OCI-LY1 (cell line): Measurements from ENCODE around the gene LRRC74A.
"Not testable (repeated sequence)": the region's sequence is repeated elsewhere in the genome, so short reads cannot be mapped to it uniquely, and the experiment has no call there.

Source experiments
- H2AFZ ChIP-seq: fragments of 200-600 bp; sonication (generic), shearing (Covaris generic); 2 replicates; pipeline ENCODE4 v1.6.0; 2014; ENCODE audit warnings: antibody characterized with exemption, mild to moderate bottlenecking, low read length
- H3F3A ChIP-seq: fragments of 200-600 bp; sonication (generic), shearing (Covaris generic); 2 replicates; pipeline ENCODE4 v1.6.0; 2014; ENCODE audit warnings: mild to moderate bottlenecking, antibody characterized with exemption, low read length, moderate library complexity; ENCODE audit not compliant: insufficient read depth
- H3K27ac ChIP-seq: fragments of 200-600 bp; sonication (generic); 2 replicates; pipeline ENCODE4 v1.5.1; 2014; ENCODE audit warnings: low read length, mixed run types, mild to moderate bottlenecking, low read depth; ENCODE audit not compliant: poor library complexity, severe bottlenecking
- H3K27me3 ChIP-seq: fragments of 200-600 bp; sonication (generic); 2 replicates; pipeline ENCODE4 v1.6.0; 2014; ENCODE audit warnings: antibody characterized with exemption, mild to moderate bottlenecking, low read length, moderate library complexity; ENCODE audit not compliant: insufficient read depth
- H3K36me3 ChIP-seq: fragments of 200-600 bp; sonication (generic); 2 replicates; pipeline ENCODE4 v1.6.1; 2014; ENCODE audit warnings: mild to moderate bottlenecking, antibody characterized with exemption, low read length, moderate library complexity, mixed read lengths; ENCODE audit not compliant: insufficient read depth
- H3K4me1 ChIP-seq: fragments of 200-600 bp; sonication (generic); 2 replicates; pipeline ENCODE4 v1.5.1; 2014; ENCODE audit warnings: mild to moderate bottlenecking, low read length, moderate library complexity; ENCODE audit not compliant: insufficient read depth, severe bottlenecking
- H3K4me2 ChIP-seq: fragments of 200-600 bp; sonication (generic), shearing (Covaris generic); 2 replicates; pipeline ENCODE4 v1.6.1; 2014; ENCODE audit warnings: low read length
- H3K4me3 ChIP-seq: fragments of 200-600 bp; sonication (generic); 2 replicates; pipeline ENCODE4 v1.5.1; 2014; ENCODE audit warnings: low read length, low read depth, mild to moderate bottlenecking, mixed read lengths; ENCODE audit not compliant: poor library complexity, severe bottlenecking
- H3K79me2 ChIP-seq: fragments of 200-600 bp; shearing (Covaris generic); 2 replicates; pipeline ENCODE4 v1.6.1; 2016; ENCODE audit warnings: mixed run types, low read length, mixed read lengths; ENCODE audit not compliant: insufficient read depth
- H3K9ac ChIP-seq: fragments of 200-600 bp; sonication (generic), shearing (Covaris generic); 2 replicates; pipeline ENCODE4 v1.6.1; 2014; ENCODE audit warnings: mild to moderate bottlenecking, low read length, mixed read lengths
- H3K9me2 ChIP-seq: fragments of 200-600 bp; sonication (generic), shearing (Covaris generic); 2 replicates; pipeline ENCODE4 v1.6.1; 2014; ENCODE audit warnings: low read depth, mild to moderate bottlenecking, low read length, mixed read lengths
- H3K9me3 ChIP-seq: fragments of 200-600 bp; shearing (Covaris generic); 2 replicates; pipeline ENCODE4 v1.6.1; 2014; ENCODE audit warnings: low read length, mixed read lengths
- H4K20me1 ChIP-seq: fragments of 200-600 bp; sonication (generic), shearing (Covaris generic); 2 replicates; pipeline ENCODE4 v1.6.0; 2016; ENCODE audit warnings: mild to moderate bottlenecking, low read length; ENCODE audit not compliant: insufficient read depth
- CTCF ChIP-seq: fragments of 200-600 bp; sonication (generic), shearing (Covaris generic); IDR thresholded peaks from 2 replicates; pipeline ENCODE4 v1.5.1; 2017; ENCODE audit warnings: mild to moderate bottlenecking, antibody characterized with exemption, low read length, moderate library complexity, mixed read lengths
- EZH2 ChIP-seq: fragments of 200-600 bp; sonication (generic), shearing (Covaris generic); IDR thresholded peaks from 2 replicates; pipeline ENCODE4 v1.8.0; 2017; ENCODE audit warnings: borderline replicate concordance, mixed run types, mild to moderate bottlenecking, antibody characterized with exemption, low read length, moderate library complexity, mixed read lengths

Gene LRRC74A

GRCh38 chr14:76891391-76891790 lies 65.2 kb downstream of the LRRC74A start:
- no peaks in the 10 kb centered on the region for H4K20me1 ChIP-seq
- no peak overlapping the region for H3K4me2 ChIP-seq
- H3K27ac ChIP-seq = no peak overlapping the region
- H3K4me3 ChIP-seq = no peak overlapping the region
- no peaks in the 10 kb centered on the region for H3K79me2 ChIP-seq
- TF ChIP-seq CTCF (no peak), EZH2 (no peak)
- H3K4me1 ChIP-seq = no peaks in the 10 kb centered on the region
- H3K27me3 ChIP-seq = peaks cover 2% of the 10 kb centered on the region
- no peaks in the 10 kb centered on the region for H3K9me2 ChIP-seq
- H3F3A ChIP-seq = no peaks in the 10 kb centered on the region
- H2AFZ ChIP-seq = no peak overlapping the region
- peaks cover 4% of the 10 kb centered on the region; the same call in 1 of the 2 replicates for H3K9me3 ChIP-seq
- no peaks in the 10 kb centered on the region; the same call in 1 of the 2 replicates for H3K36me3 ChIP-seq
- no peak overlapping the region for H3K9ac ChIP-seq

GRCh38 chr14:76894308-76894707 lies 68.1 kb downstream of the LRRC74A start:
- Histone ChIP-seq H3K4me2 (no peak overlapping the region), H3K27ac (no peak overlapping the region), H3K9ac (no peak overlapping the region), H2AFZ (no peak overlapping the region), H3K9me2 (no peaks in the 10 kb centered on the region), H3K36me3 (no peaks in the 10 kb centered on the region; the same call in 1 of the 2 replicates), H3K4me3 (no peak overlapping the region), H3F3A (no peaks in the 10 kb centered on the region), H3K27me3 (no peaks in the 10 kb centered on the region; the same call in 1 of the 2 replicates), H3K9me3 (peaks cover 4% of the 10 kb centered on the region; the same call in 1 of the 2 replicates), H3K79me2 (no peaks in the 10 kb centered on the region), H3K4me1 (no peaks in the 10 kb centered on the region), H4K20me1 (no peaks in the 10 kb centered on the region)
- TF ChIP-seq EZH2 (no peak), CTCF (no peak)

- not testable (repeated sequence) for H3K4me3 ChIP-seq, H3K36me3 ChIP-seq, H4K20me1 ChIP-seq, H2AFZ ChIP-seq, H3K27ac ChIP-seq, H3K79me2 ChIP-seq, H3K4me1 ChIP-seq, H3K9me3 ChIP-seq, H3K9ac ChIP-seq, H3K27me3 ChIP-seq, H3K4me2 ChIP-seq, H3F3A ChIP-seq, H3K9me2 ChIP-seq
Observed at GRCh38 chr14:76898006-76898405, 71.8 kb downstream of the LRRC74A start.

- H3K9ac ChIP-seq = no peak overlapping the region
- no peaks in the 10 kb centered on the region for H3K9me3 ChIP-seq
- H3K27me3 ChIP-seq = no peaks in the 10 kb centered on the region; the same call in 1 of the 2 replicates
- H3F3A ChIP-seq = no peaks in the 10 kb centered on the region
- H3K4me3 ChIP-seq = no peak overlapping the region
- H3K4me2 ChIP-seq = no peak overlapping the region
- no peak overlapping the region for H2AFZ ChIP-seq
- no peak for TF ChIP-seq CTCF
- no peak for TF ChIP-seq EZH2
- H4K20me1 ChIP-seq = no peaks in the 10 kb centered on the region
- no peaks in the 10 kb centered on the region for H3K36me3 ChIP-seq
- H3K79me2 ChIP-seq = no peaks in the 10 kb centered on the region
- H3K4me1 ChIP-seq = peaks cover 4% of the 10 kb centered on the region
- no peak overlapping the region for H3K27ac ChIP-seq
- no peaks in the 10 kb centered on the region for H3K9me2 ChIP-seq
Observed at GRCh38 chr14:76900682-76901081, 74.5 kb downstream of the LRRC74A start.
